GM12878 (cell line): ENCODE measurements around the gene PPEF1. TPM values are rescaled to one million over a fixed set of nuclear protein-coding genes. Genes with fewer than 3 reads are reported as not detected.
A peak's percentile ranks its signal among the peaks of the same experiment; 100 is the strongest.

Source experiments
- ATAC-seq: fragments of 200-7000 bp; cut with Tn5 transposase; 3 replicates; pipeline ENCODE4 v1.9.1; 2020; ENCODE audit warnings: mild to moderate bottlenecking, moderate library complexity
- BruUV-seq: library from RNA; stranded (reverse); fragments of 400-500 nt; replicated peaks from 2 replicates; lab custom pipeline; 2021; lab: Mats Ljungman, UMichigan
- CTCF ChIA-PET: fragments of 300-600 bp; sonication (Branson Sonifier 250); formaldehyde crosslinking; extraction: SDS; loops from one replicate; lab custom pipeline; 2021; ENCODE audit warnings: inconsistent platforms; lab: Yijun Ruan, JAX
- POLR2A ChIA-PET: fragments of 350-600 bp; formaldehyde crosslinking; extraction: SDS; loops from one replicate; lab custom pipeline; 2021; ENCODE audit warnings: inconsistent platforms; lab: Charles Lee
- RAD21 ChIA-PET: fragments of 300-600 bp; sonication (Branson Sonifier 250); formaldehyde crosslinking; loops from one replicate; lab custom pipeline; 2023; ENCODE audit warnings: antibody characterized with exemption; ENCODE audit not compliant: unreplicated experiment; lab: Charles Lee
- SMC1A ChIA-PET: fragments of 300-600 bp; sonication (Branson Sonifier 250); formaldehyde crosslinking; loops from one replicate; lab custom pipeline; 2023; ENCODE audit not compliant: unreplicated experiment, uncharacterized antibody; lab: Charles Lee
- DNase-seq: peaks from one replicate; pipeline ENCODE4 v3.0.0-alpha.2; 2011; ENCODE audit warnings: low read depth, low spot score
- FAIRE-seq: peaks from 3 replicates; lab custom pipeline; 2011; peaks lifted over from hg19 to GRCh38; lab: Jason Lieb, UNC
- H2AFZ ChIP-seq: 2 replicates; pipeline ENCODE4 v1.6.0; 2011; ENCODE audit warnings: low read depth, low read length, control low read depth; ENCODE audit not compliant: control insufficient read depth
- H3K27ac ChIP-seq: 2 replicates; pipeline ENCODE4 v1.5.1; 2011; ENCODE audit warnings: control low read depth; ENCODE audit not compliant: control insufficient read depth, insufficient read depth
- H3K27me3 ChIP-seq, 2 experiments: replicated peaks in 1 of 2; 2 replicates each; pipeline versions ENCODE4 v1.6.0 to v1.6.1; 2011; ENCODE audit warnings: low read length in 1 of 2; ENCODE audit not compliant: control insufficient read depth in 2 of 2, insufficient read depth in 2 of 2
- H3K36me3 ChIP-seq, 2 experiments: 2 replicates each; pipeline ENCODE4 v1.5.1; 2011; ENCODE audit warnings: low read length in 1 of 2; ENCODE audit not compliant: control insufficient read depth in 2 of 2, insufficient read depth in 2 of 2
- H3K4me1 ChIP-seq: 2 replicates; pipeline ENCODE4 v1.6.1; 2011; ENCODE audit warnings: mild to moderate bottlenecking, low read length, moderate library complexity, mixed read lengths; ENCODE audit not compliant: control insufficient read depth, insufficient read depth
- H3K4me2 ChIP-seq: 2 replicates; pipeline ENCODE4 v1.6.0; 2011; ENCODE audit warnings: control low read depth; ENCODE audit not compliant: control insufficient read depth, insufficient read depth
- H3K4me3 ChIP-seq: fragments of 200-600 bp; sonication (generic); 2 replicates; pipeline ENCODE4 v1.5.1; 2016
- H3K79me2 ChIP-seq: 2 replicates; pipeline ENCODE4 v1.6.0; 2011; ENCODE audit warnings: low read length; ENCODE audit not compliant: control insufficient read depth, insufficient read depth
- H3K9ac ChIP-seq: 2 replicates; pipeline ENCODE4 v1.8.0; 2011; ENCODE audit warnings: low read length, control low read depth, mixed read lengths; ENCODE audit not compliant: control insufficient read depth, insufficient read depth
- H3K9me3 ChIP-seq: replicated peaks from 3 replicates; pipeline ENCODE4 v1.5.1; 2011; ENCODE audit warnings: mild to moderate bottlenecking, low read length; ENCODE audit not compliant: control insufficient read depth, insufficient read depth
- H4K20me1 ChIP-seq: 2 replicates; pipeline ENCODE4 v1.6.0; 2011; ENCODE audit not compliant: control insufficient read depth, insufficient read depth
- HSF1 ChIP-seq: fragments of 150-350 bp; IDR thresholded peaks from 2 replicates; pipeline ENCODE4 v1.6.1; 2014; ENCODE audit warnings: mild to moderate bottlenecking, low read depth, low read length
- NFYB ChIP-seq: IDR thresholded peaks from 2 replicates; pipeline ENCODE4 v1.6.1; 2011; ENCODE audit warnings: low read depth, mild to moderate bottlenecking, low read length, improper control_type of control experiment, moderate library complexity; ENCODE audit not compliant: insufficient read depth
- NR2F1 ChIP-seq: fragments of 450-650 bp; conservative IDR thresholded peaks from 2 replicates; pipeline ENCODE4 v1.6.1; 2017; ENCODE audit warnings: mild to moderate bottlenecking
- PML ChIP-seq: IDR thresholded peaks from 2 replicates; pipeline ENCODE4 v1.6.1; 2012; ENCODE audit warnings: low read length, inconsistent platforms
- RAD51 ChIP-seq: fragments of 450-650 bp; IDR thresholded peaks from 2 replicates; pipeline ENCODE4 v1.6.1; 2016; ENCODE audit warnings: moderate library complexity, mild to moderate bottlenecking, inconsistent platforms
- WGBS: methylation state at CpG from one replicate; pipeline ENCODE4 v1.1.6; 2016; ENCODE audit warnings: low lambda C conversion rate; ENCODE audit not compliant: insufficient replicate concordance, insufficient coverage; ENCODE audit errors: missing lambda C conversion rate; 5-methylcytosine and 5-hydroxymethylcytosine counted together
- in situ Hi-C: fragments of 300-500 bp; cut with MboI; formaldehyde crosslinking; loops from 9 replicates; pipeline ENCODE4 v1.14.3; 2018; ENCODE audit warnings: mixed read lengths
- intact Hi-C: fragments of 100-400 bp; cut with micrococcal nuclease; formaldehyde crosslinking; loops from one replicate; pipeline ENCODE4 v1.14.2; 2022; ENCODE audit not compliant: unreplicated experiment
- polyA plus RNA-seq, 11 experiments: library from polyadenylated mRNA; depleted of rRNA in 4 of 11; unstranded in 6 of 11; stranded (reverse) in 5 of 11; fragments of >200 nt; fragmentation: Nextera tagmentation in 4 of 11; fragmentation: Illumina TruSeq in 1 of 11; extraction: Ambion mirVana in 4 of 11; extraction: Trizol in 1 of 11; gene quantifications; 1 replicate in 1 of 11; 2 replicates in 10 of 11; pipeline versions ENCODE4 v1.2.1 to v1.2.3, GENCODE V29; 2011 to 2016; ENCODE audit warnings: inconsistent platforms in 2 of 11, missing spikeins in 2 of 11, low read depth in 1 of 11
- total RNA-seq, 4 experiments: library from RNA; depleted of rRNA in 3 of 4; stranded (reverse); fragments of >200 nt in 3 of 4; fragmentation: Illumina TruSeq in 1 of 4; extraction: Trizol in 1 of 4; gene quantifications; 2 replicates each; pipeline versions ENCODE4 v1.2.1 to v1.2.3, GENCODE V29; 2013 to 2021

PPEF1 gene
- total and polyA plus RNA-seq, 10 of the 15 experiments (the other 5 are each of a cell fraction or from before 2014, with no cell fraction given) = 0.24 to 2.2 (median 0.50) TPM

- SMC1A ChIA-PET = no interaction called here
- Histone ChIP-seq H3K27me3 (no peaks in the 10 kb centered on the region), H3K36me3 (no peaks in the 10 kb centered on the region), H3K9ac (no peak overlapping the region), H3K9me3 (no peaks in the 10 kb centered on the region), H4K20me1 (no peaks in the 10 kb centered on the region), H3K27ac (no peak overlapping the region), H3K4me3 (no peak overlapping the region), H3K4me2 (no peak overlapping the region), H3K79me2 (no peaks in the 10 kb centered on the region), H2AFZ (no peak overlapping the region), H3K4me1 (no peaks in the 10 kb centered on the region)
- RAD21 ChIA-PET = no interaction called here
- POLR2A ChIA-PET = interaction anchor here (0.5 kb wide), 1 partner anchor 20 kb away, joined by 7 read pairs; no protein-coding TSS in a partner anchor
- intact Hi-C loops = no loop called here
- no TSS peak for BruUV-seq
- CTCF ChIA-PET = interaction anchor here (0.8 kb wide), 1 partner anchor 9 kb away, joined by 3 read pairs; no protein-coding TSS in a partner anchor
- no peak for ATAC-seq
- TF ChIP-seq NR2F1 = no peak
- 0 out of 2 replicates have a peak, but pooled peaks have one; percentile 14 for TF ChIP-seq RAD51
- TF ChIP-seq PML = no peak
- TF ChIP-seq HSF1 = no peak
- TF ChIP-seq NFYB = no peak
- no peak for DNase-seq
- in situ Hi-C loops = no loop called here
- no peak for FAIRE-seq
- 48% methylated on average over 5 of the region's 7 CpGs for WGBS
Observed at GRCh38 chrX:18877469-18877868, 170.0 kb downstream of the PPEF1 start.

Other genes with a start within 250 kb of the PPEF1 start
- gene RS1, start 35.5 kb upstream of the PPEF1 start, total RNA-seq (2014; rRNA removed) = not detected in 2 replicates
- gene RS1, start 35.5 kb upstream of the PPEF1 start, total RNA-seq (2014; rRNA removed; fragmentation: Illumina TruSeq; extraction: Trizol) = not detected in 2 replicates
- 0.11 TPM in 1 of 2 replicates, not detected in the other for gene RS1, start 35.5 kb upstream of the PPEF1 start, total RNA-seq (2021)
- 0.26 and 0.48 TPM in 2 replicates for gene RS1, start 35.5 kb upstream of the PPEF1 start, polyA plus RNA-seq (2011; rRNA removed)
- gene RS1, start 35.5 kb upstream of the PPEF1 start, polyA plus RNA-seq (2014; fragmentation: Illumina TruSeq; extraction: Trizol) = not detected in 2 replicates
- not detected for gene RS1, start 35.5 kb upstream of the PPEF1 start, polyA plus RNA-seq (2014; fragmentation: Nextera tagmentation; extraction: Ambion mirVana)
- not detected in 2 replicates for gene RS1, start 35.5 kb upstream of the PPEF1 start, polyA plus RNA-seq (2014; rRNA removed)
- under 1 TPM in 1 of 2 experiments, not detected in 1; 0.04 TPM for gene RS1, start 35.5 kb upstream of the PPEF1 start, polyA plus RNA-seq (2016; fragmentation: Nextera tagmentation; extraction: Ambion mirVana)